ENCODE data around the gene ATP8A1. TPM values are rescaled to one million over a fixed set of nuclear protein-coding genes. Genes with fewer than 3 reads are reported as not detected.

Gene ATP8A1
- total and polyA plus RNA-seq, 2 donors from 2014 or later = 4.6 to 27.4 TPM

DNA sequence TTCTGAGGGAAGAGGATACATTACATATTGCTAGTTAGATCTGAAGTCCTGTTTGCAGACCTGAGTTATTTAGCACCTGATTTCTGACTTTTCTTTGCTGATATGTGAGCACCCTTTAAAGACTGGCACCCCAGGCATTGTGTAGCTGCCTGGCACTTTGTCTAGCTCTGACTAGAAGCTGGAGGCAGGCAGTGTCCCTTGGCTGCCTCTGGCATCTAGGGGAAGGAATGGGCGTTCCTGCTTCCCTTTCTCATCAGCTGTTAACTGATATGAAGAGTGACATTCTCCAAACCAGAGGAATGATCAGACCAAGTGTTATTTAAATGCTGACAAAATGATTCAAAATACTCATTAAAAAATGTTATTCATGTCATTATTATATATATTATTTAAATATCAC, 289.9 kb downstream of the ATP8A1 start:
- Histone ChIP-seq H3K27me3 (ENCODE audit: control insufficient read depth, insufficient read depth, low read length) (no peaks in the 10 kb centered on the region), H3K9ac (ENCODE audit: low read length in 3 of 3) (no peak overlapping the region), H3K4me1 (ENCODE audit: control insufficient read depth in 2 of 3, insufficient read depth in 2 of 3, low read depth in 1 of 3, low read length in 3 of 3) (peaks cover 0 to 2% (median 0%) of the 10 kb centered on the region in 3 donors), H3K27ac (ENCODE audit: low read depth in 2 of 2, low read length in 2 of 2) (no peak overlapping the region), H3K4me3 (ENCODE audit: low read length in 3 of 3) (no peak overlapping the region), H3K36me3 (ENCODE audit: control insufficient read depth in 2 of 3, insufficient read depth in 3 of 3, low read length in 3 of 3) (no peaks in the 10 kb centered on the region), H3K9me3 (ENCODE audit: control insufficient read depth in 2 of 3, insufficient read depth in 1 of 3, low read length in 3 of 3) (no peaks in the 10 kb centered on the region)
- TF ChIP-seq, protein P1, sequence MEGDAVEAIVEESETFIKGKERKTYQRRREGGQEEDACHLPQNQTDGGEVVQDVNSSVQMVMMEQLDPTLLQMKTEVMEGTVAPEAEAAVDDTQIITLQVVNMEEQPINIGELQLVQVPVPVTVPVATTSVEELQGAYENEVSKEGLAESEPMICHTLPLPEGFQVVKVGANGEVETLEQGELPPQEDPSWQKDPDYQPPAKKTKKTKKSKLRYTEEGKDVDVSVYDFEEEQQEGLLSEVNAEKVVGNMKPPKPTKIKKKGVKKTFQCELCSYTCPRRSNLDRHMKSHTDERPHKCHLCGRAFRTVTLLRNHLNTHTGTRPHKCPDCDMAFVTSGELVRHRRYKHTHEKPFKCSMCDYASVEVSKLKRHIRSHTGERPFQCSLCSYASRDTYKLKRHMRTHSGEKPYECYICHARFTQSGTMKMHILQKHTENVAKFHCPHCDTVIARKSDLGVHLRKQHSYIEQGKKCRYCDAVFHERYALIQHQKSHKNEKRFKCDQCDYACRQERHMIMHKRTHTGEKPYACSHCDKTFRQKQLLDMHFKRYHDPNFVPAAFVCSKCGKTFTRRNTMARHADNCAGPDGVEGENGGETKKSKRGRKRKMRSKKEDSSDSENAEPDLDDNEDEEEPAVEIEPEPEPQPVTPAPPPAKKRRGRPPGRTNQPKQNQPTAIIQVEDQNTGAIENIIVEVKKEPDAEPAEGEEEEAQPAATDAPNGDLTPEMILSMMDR (IDR thresholded peaks at IDR 0.05; ENCODE audit: borderline replicate concordance, extremely low read depth, insufficient read depth) = no peak
- DNase-seq = no peak
- intact Hi-C loops (cut with DNase I) = no loop called here
- FAIRE-seq = no peak

DNA sequence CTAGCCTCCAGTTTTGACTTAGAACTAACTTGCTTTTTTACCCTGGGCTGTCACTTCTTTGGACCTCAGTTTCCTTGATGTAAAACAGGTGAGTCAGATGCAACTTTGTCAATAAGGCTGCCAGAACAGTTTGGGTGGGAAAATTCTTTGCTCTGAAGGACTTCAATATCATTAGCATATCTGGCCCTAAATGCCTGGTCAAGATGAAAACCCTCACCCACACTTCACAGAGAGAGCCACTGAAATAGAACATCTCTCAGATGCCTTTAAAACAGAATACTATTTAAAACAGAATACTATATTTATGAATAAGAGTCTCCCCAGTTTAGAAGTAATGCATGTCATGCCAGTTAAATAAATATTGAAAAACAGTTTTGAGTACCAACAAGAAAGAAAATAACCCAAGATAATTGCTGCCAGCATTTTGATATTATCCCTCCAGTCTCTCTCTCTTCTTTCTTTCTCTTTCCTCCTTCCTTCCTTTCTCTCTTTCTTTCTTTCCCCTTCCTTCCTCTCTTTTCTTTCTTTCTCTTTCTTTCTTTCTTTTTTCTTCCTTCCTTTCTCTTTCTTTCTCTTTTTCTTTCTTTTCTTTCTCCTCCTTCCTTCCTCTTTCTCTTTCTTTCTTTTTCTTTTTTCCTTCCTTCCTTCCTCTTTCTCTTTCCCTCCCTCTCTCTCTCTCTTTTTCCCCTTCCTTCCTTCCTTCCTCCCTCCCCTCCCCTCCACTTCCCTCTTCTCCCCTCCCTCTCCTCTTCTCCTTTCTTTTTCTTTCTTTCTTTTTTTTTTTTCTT, 292.4 kb downstream of the ATP8A1 start:
- Histone ChIP-seq H3K27ac (ENCODE audit: low read depth in 2 of 2, low read length in 2 of 2) (no peak overlapping the region), H3K36me3 (ENCODE audit: control insufficient read depth in 2 of 3, insufficient read depth in 3 of 3, low read length in 3 of 3) (no peaks in the 10 kb centered on the region), H3K9ac (ENCODE audit: low read length in 3 of 3) (no peak overlapping the region), H3K9me3 (ENCODE audit: control insufficient read depth in 2 of 3, insufficient read depth in 1 of 3, low read length in 3 of 3) (no peaks in the 10 kb centered on the region), H3K4me1 (ENCODE audit: control insufficient read depth in 2 of 3, insufficient read depth in 2 of 3, low read depth in 1 of 3, low read length in 3 of 3) (peaks cover 0 to 6% (median 0%) of the 10 kb centered on the region in 3 donors), H3K4me3 (ENCODE audit: low read length in 3 of 3) (no peak overlapping the region), H3K27me3 (ENCODE audit: control insufficient read depth, insufficient read depth, low read length) (no peaks in the 10 kb centered on the region)
- TF ChIP-seq, protein P1 (IDR thresholded peaks at IDR 0.05; ENCODE audit: borderline replicate concordance, extremely low read depth, insufficient read depth) = no peak
- intact Hi-C loops (cut with DNase I) = no loop called here
- FAIRE-seq (no peak), DNase-seq (no peak)

DNA sequence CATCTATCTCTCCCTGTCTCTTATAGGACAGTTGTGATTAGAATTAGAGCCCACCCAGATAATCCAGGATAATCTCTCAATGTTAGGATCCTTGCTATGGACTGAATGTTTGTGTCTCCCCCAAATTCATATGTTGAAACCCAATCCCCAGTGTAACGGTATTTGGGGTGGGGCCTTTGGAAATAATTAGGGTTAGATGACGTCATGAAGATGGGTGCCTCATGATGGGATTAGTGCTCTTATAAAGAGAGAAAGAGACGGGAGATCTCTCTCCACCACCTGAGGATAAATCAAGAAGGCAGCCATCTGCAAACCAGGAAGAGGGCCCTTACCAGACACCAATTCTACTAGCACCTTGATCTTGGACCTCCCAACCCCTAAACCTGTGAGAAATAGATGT, 293.3 kb downstream of the ATP8A1 start:
- Histone ChIP-seq H3K4me1 (ENCODE audit: control insufficient read depth in 2 of 3, insufficient read depth in 2 of 3, low read depth in 1 of 3, low read length in 3 of 3) (peaks cover 0 to 6% (median 0%) of the 10 kb centered on the region in 3 donors), H3K27ac (ENCODE audit: low read depth in 2 of 2, low read length in 2 of 2) (no peak overlapping the region), H3K9me3 (ENCODE audit: control insufficient read depth in 2 of 3, insufficient read depth in 1 of 3, low read length in 3 of 3) (no peaks in the 10 kb centered on the region), H3K4me3 (ENCODE audit: low read length in 3 of 3) (no peak overlapping the region), H3K36me3 (ENCODE audit: control insufficient read depth in 2 of 3, insufficient read depth in 3 of 3, low read length in 3 of 3) (no peaks in the 10 kb centered on the region), H3K27me3 (ENCODE audit: control insufficient read depth, insufficient read depth, low read length) (no peaks in the 10 kb centered on the region), H3K9ac (ENCODE audit: low read length in 3 of 3) (no peak overlapping the region)
- TF ChIP-seq, protein P1 (IDR thresholded peaks at IDR 0.05; ENCODE audit: borderline replicate concordance, extremely low read depth, insufficient read depth) = no peak
- intact Hi-C loops (cut with DNase I) = no loop called here
- DNase-seq (no peak), FAIRE-seq (no peak)
